Measurements from ENCODE around the gene CFAP20DC.

Gene CFAP20DC

DNA sequence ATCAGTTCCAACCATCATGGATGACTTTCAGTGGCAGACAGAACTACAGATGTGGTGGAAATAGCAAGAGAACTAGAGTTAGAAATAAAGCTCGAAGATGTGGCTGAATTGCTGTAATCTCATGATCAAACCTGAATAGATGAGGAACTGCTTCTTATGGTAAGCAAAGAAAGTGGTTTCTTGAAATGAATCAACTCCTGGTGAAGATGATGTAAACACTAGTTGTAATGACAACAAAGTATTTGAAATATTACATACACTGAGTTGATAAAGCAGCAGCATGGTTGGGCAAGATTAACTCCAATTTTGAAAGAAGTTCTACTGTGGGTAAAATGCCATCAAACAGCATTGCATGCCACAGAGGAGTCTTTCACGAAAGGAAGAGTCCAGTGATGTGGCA is 251.5 kb downstream of the CFAP20DC start:
- Histone ChIP-seq H3K36me3 (ENCODE audit: control insufficient read depth in 2 of 2, insufficient read depth in 1 of 2, low read length in 2 of 2) (no peaks in the 10 kb centered on the region), H3K9me3 (ENCODE audit: control insufficient read depth, insufficient read depth, low read depth, low read length) (no peaks in the 10 kb centered on the region), H3K4me1 (ENCODE audit: control insufficient read depth, insufficient read depth, low read length) (no peaks in the 10 kb centered on the region), H3K4me3 (ENCODE audit: low read depth, low read length) (no peak overlapping the region), H3K27ac (ENCODE audit: extremely low read depth, low read depth, low read length) (no peak overlapping the region)
- ChIA-PET POLR2A (no interaction called here), CTCF (interaction anchor here (1.0 kb wide), 1 partner anchor 26 kb away, joined by 3 read pairs; no protein-coding TSS in a partner anchor)
- TF ChIP-seq ZNF426 (tag by site-specific recombination; IDR thresholded peaks at IDR 0.05) = no peak
- TF ChIP-seq ZNF354C (tag by site-specific recombination; IDR thresholded peaks at IDR 0.05; ENCODE audit: borderline replicate concordance, low read depth) = no peak
- TF ChIP-seq, protein P1, sequence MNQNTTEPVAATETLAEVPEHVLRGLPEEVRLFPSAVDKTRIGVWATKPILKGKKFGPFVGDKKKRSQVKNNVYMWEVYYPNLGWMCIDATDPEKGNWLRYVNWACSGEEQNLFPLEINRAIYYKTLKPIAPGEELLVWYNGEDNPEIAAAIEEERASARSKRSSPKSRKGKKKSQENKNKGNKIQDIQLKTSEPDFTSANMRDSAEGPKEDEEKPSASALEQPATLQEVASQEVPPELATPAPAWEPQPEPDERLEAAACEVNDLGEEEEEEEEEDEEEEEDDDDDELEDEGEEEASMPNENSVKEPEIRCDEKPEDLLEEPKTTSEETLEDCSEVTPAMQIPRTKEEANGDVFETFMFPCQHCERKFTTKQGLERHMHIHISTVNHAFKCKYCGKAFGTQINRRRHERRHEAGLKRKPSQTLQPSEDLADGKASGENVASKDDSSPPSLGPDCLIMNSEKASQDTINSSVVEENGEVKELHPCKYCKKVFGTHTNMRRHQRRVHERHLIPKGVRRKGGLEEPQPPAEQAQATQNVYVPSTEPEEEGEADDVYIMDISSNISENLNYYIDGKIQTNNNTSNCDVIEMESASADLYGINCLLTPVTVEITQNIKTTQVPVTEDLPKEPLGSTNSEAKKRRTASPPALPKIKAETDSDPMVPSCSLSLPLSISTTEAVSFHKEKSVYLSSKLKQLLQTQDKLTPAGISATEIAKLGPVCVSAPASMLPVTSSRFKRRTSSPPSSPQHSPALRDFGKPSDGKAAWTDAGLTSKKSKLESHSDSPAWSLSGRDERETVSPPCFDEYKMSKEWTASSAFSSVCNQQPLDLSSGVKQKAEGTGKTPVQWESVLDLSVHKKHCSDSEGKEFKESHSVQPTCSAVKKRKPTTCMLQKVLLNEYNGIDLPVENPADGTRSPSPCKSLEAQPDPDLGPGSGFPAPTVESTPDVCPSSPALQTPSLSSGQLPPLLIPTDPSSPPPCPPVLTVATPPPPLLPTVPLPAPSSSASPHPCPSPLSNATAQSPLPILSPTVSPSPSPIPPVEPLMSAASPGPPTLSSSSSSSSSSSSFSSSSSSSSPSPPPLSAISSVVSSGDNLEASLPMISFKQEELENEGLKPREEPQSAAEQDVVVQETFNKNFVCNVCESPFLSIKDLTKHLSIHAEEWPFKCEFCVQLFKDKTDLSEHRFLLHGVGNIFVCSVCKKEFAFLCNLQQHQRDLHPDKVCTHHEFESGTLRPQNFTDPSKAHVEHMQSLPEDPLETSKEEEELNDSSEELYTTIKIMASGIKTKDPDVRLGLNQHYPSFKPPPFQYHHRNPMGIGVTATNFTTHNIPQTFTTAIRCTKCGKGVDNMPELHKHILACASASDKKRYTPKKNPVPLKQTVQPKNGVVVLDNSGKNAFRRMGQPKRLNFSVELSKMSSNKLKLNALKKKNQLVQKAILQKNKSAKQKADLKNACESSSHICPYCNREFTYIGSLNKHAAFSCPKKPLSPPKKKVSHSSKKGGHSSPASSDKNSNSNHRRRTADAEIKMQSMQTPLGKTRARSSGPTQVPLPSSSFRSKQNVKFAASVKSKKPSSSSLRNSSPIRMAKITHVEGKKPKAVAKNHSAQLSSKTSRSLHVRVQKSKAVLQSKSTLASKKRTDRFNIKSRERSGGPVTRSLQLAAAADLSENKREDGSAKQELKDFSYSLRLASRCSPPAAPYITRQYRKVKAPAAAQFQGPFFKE (tag by site-specific recombination; IDR thresholded peaks at IDR 0.05; ENCODE audit: borderline replicate concordance) = no peak
- TF ChIP-seq, protein P2, sequence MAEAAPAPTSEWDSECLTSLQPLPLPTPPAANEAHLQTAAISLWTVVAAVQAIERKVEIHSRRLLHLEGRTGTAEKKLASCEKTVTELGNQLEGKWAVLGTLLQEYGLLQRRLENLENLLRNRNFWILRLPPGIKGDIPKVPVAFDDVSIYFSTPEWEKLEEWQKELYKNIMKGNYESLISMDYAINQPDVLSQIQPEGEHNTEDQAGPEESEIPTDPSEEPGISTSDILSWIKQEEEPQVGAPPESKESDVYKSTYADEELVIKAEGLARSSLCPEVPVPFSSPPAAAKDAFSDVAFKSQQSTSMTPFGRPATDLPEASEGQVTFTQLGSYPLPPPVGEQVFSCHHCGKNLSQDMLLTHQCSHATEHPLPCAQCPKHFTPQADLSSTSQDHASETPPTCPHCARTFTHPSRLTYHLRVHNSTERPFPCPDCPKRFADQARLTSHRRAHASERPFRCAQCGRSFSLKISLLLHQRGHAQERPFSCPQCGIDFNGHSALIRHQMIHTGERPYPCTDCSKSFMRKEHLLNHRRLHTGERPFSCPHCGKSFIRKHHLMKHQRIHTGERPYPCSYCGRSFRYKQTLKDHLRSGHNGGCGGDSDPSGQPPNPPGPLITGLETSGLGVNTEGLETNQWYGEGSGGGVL (tag by site-specific recombination; IDR thresholded peaks at IDR 0.05) = no peak
- TF ChIP-seq, protein P3, sequence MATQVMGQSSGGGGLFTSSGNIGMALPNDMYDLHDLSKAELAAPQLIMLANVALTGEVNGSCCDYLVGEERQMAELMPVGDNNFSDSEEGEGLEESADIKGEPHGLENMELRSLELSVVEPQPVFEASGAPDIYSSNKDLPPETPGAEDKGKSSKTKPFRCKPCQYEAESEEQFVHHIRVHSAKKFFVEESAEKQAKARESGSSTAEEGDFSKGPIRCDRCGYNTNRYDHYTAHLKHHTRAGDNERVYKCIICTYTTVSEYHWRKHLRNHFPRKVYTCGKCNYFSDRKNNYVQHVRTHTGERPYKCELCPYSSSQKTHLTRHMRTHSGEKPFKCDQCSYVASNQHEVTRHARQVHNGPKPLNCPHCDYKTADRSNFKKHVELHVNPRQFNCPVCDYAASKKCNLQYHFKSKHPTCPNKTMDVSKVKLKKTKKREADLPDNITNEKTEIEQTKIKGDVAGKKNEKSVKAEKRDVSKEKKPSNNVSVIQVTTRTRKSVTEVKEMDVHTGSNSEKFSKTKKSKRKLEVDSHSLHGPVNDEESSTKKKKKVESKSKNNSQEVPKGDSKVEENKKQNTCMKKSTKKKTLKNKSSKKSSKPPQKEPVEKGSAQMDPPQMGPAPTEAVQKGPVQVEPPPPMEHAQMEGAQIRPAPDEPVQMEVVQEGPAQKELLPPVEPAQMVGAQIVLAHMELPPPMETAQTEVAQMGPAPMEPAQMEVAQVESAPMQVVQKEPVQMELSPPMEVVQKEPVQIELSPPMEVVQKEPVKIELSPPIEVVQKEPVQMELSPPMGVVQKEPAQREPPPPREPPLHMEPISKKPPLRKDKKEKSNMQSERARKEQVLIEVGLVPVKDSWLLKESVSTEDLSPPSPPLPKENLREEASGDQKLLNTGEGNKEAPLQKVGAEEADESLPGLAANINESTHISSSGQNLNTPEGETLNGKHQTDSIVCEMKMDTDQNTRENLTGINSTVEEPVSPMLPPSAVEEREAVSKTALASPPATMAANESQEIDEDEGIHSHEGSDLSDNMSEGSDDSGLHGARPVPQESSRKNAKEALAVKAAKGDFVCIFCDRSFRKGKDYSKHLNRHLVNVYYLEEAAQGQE (tag by site-specific recombination; IDR thresholded peaks at IDR 0.05) = no peak
- TF ChIP-seq, protein P4, sequence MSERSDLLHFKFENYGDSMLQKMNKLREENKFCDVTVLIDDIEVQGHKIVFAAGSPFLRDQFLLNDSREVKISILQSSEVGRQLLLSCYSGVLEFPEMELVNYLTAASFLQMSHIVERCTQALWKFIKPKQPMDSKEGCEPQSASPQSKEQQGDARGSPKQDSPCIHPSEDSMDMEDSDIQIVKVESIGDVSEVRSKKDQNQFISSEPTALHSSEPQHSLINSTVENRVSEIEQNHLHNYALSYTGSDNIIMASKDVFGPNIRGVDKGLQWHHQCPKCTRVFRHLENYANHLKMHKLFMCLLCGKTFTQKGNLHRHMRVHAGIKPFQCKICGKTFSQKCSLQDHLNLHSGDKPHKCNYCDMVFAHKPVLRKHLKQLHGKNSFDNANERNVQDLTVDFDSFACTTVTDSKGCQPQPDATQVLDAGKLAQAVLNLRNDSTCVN (tag by site-specific recombination; optimal IDR thresholded peaks at IDR 0.05) = no peak
- TF ChIP-seq ZNF433 (tag by site-specific recombination; IDR thresholded peaks at IDR 0.05; ENCODE audit: low read depth) = no peak
- no peak for TF ChIP-seq ZNF248 (tag by site-specific recombination; IDR thresholded peaks at IDR 0.05)
- TF ChIP-seq, protein P5, sequence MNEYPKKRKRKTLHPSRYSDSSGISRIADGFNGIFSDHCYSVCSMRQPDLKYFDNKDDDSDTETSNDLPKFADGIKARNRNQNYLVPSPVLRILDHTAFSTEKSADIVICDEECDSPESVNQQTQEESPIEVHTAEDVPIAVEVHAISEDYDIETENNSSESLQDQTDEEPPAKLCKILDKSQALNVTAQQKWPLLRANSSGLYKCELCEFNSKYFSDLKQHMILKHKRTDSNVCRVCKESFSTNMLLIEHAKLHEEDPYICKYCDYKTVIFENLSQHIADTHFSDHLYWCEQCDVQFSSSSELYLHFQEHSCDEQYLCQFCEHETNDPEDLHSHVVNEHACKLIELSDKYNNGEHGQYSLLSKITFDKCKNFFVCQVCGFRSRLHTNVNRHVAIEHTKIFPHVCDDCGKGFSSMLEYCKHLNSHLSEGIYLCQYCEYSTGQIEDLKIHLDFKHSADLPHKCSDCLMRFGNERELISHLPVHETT (tag by site-specific recombination; IDR thresholded peaks at IDR 0.05) = no peak
- no peak for TF ChIP-seq ZEB2 (tag by site-specific recombination; IDR thresholded peaks at IDR 0.05)
- TF ChIP-seq ZNF391 (tag by site-specific recombination; IDR thresholded peaks at IDR 0.05; ENCODE audit: borderline replicate concordance, low read depth) = no peak
- no peak for TF ChIP-seq ZNF610 (tag by site-specific recombination; IDR thresholded peaks at IDR 0.05; ENCODE audit: borderline replicate concordance)
- TF ChIP-seq, protein P6, sequence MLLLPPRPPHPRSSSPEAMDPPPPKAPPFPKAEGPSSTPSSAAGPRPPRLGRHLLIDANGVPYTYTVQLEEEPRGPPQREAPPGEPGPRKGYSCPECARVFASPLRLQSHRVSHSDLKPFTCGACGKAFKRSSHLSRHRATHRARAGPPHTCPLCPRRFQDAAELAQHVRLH (tag by site-specific recombination; IDR thresholded peaks at IDR 0.05) = no peak
- TF ChIP-seq ZBTB20 (tag by site-specific recombination; IDR thresholded peaks at IDR 0.05) = no peak
- TF ChIP-seq, protein P7, sequence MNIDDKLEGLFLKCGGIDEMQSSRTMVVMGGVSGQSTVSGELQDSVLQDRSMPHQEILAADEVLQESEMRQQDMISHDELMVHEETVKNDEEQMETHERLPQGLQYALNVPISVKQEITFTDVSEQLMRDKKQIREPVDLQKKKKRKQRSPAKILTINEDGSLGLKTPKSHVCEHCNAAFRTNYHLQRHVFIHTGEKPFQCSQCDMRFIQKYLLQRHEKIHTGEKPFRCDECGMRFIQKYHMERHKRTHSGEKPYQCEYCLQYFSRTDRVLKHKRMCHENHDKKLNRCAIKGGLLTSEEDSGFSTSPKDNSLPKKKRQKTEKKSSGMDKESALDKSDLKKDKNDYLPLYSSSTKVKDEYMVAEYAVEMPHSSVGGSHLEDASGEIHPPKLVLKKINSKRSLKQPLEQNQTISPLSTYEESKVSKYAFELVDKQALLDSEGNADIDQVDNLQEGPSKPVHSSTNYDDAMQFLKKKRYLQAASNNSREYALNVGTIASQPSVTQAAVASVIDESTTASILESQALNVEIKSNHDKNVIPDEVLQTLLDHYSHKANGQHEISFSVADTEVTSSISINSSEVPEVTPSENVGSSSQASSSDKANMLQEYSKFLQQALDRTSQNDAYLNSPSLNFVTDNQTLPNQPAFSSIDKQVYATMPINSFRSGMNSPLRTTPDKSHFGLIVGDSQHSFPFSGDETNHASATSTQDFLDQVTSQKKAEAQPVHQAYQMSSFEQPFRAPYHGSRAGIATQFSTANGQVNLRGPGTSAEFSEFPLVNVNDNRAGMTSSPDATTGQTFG (tag by site-specific recombination; IDR thresholded peaks at IDR 0.05; ENCODE audit: borderline replicate concordance) = no peak
- TF ChIP-seq, protein P8, sequence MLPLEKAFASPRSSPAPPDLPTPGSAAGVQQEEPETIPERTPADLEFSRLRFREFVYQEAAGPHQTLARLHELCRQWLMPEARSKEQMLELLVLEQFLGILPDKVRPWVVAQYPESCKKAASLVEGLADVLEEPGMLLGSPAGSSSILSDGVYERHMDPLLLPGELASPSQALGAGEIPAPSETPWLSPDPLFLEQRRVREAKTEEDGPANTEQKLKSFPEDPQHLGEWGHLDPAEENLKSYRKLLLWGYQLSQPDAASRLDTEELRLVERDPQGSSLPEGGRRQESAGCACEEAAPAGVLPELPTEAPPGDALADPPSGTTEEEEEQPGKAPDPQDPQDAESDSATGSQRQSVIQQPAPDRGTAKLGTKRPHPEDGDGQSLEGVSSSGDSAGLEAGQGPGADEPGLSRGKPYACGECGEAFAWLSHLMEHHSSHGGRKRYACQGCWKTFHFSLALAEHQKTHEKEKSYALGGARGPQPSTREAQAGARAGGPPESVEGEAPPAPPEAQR (tag by site-specific recombination; IDR thresholded peaks at IDR 0.05) = no peak
- no peak for TF ChIP-seq ZNF530 (tag by site-specific recombination; IDR thresholded peaks at IDR 0.05; ENCODE audit: low read depth)
- TF ChIP-seq ZNF544 (tag by site-specific recombination; IDR thresholded peaks at IDR 0.05) = no peak
- TF ChIP-seq ZNF548 (tag by site-specific recombination; IDR thresholded peaks at IDR 0.05) = no peak

Data from HEK293 (cell line).